ENCODE results near the gene LPCAT2.

LPCAT2 gene

GRCh38 chr16:55478827-55479429, 29.9 kb upstream of the LPCAT2 start, which contains the start of gene MMP2:
TSS of gene MMP2 (plus strand) at chr16:55479198. CDS start at chr16:55479480, 282 bp downstream.
- Histone ChIP-seq H3K27ac (no peak within 1 kb of the TSS), H3K4me3 (IDR thresholded peaks at IDR 0.05; ENCODE audit: insufficient read depth, low read depth, low read length) (no peak within 1 kb of the TSS), H3K4me2 (no peak within 1 kb of the TSS)

GRCh38 chr16:55479430-55480140, 29.3 kb upstream of the LPCAT2 start:
- Histone ChIP-seq H2AFZ (ENCODE audit: low read depth) (no peak overlapping the region), H3K4me1 (ENCODE audit: low read depth, poor library complexity, severe bottlenecking) (no peaks in the 10 kb centered on the region), H4K20me1 (ENCODE audit: insufficient read depth) (no peaks in the 10 kb centered on the region), H3K36me3 (ENCODE audit: insufficient read depth) (no peaks in the 10 kb centered on the region), H3K9ac (no peak overlapping the region), H3K4me2 (no peak overlapping the region), H3K27ac (no peak overlapping the region), H3K27me3 (ENCODE audit: insufficient read depth, low read depth) (no peaks in the 10 kb centered on the region), H3K4me3 (IDR thresholded peaks at IDR 0.05; ENCODE audit: insufficient read depth, low read depth, low read length) (no peak overlapping the region), H3K79me2 (ENCODE audit: insufficient read depth, low read depth) (no peaks in the 10 kb centered on the region)
- TF ChIP-seq CTCF (conservative IDR thresholded peaks at IDR 0.05; ENCODE audit: low read depth, low read length) = no peak

More at GRCh38 chr16:55478827-55479429, 29.9 kb upstream of the LPCAT2 start, which contains the start of gene MMP2:
- Histone ChIP-seq H3K4me1 (ENCODE audit: low read depth, poor library complexity, severe bottlenecking) (no peaks in the 10 kb centered on the region), H2AFZ (ENCODE audit: low read depth) (no peak within 1 kb of the TSS), H4K20me1 (ENCODE audit: insufficient read depth) (no peaks in the 10 kb centered on the region), H3K36me3 (ENCODE audit: insufficient read depth) (no peaks in the 10 kb centered on the region), H3K27me3 (ENCODE audit: insufficient read depth, low read depth) (no peaks in the 10 kb centered on the region), H3K9ac (no peak within 1 kb of the TSS), H3K79me2 (ENCODE audit: insufficient read depth, low read depth) (no peaks in the 10 kb centered on the region)
- no peak for TF ChIP-seq CTCF (conservative IDR thresholded peaks at IDR 0.05; ENCODE audit: low read depth, low read length)

- Histone ChIP-seq H3K79me2 (ENCODE audit: insufficient read depth, low read depth) (no peaks in the 10 kb centered on the region), H3K36me3 (ENCODE audit: insufficient read depth) (no peaks in the 10 kb centered on the region), H2AFZ (ENCODE audit: low read depth) (no peak overlapping the region), H4K20me1 (ENCODE audit: insufficient read depth) (no peaks in the 10 kb centered on the region), H3K4me1 (ENCODE audit: low read depth, poor library complexity, severe bottlenecking) (no peaks in the 10 kb centered on the region), H3K4me2 (no peak overlapping the region), H3K4me3 (IDR thresholded peaks at IDR 0.05; ENCODE audit: insufficient read depth, low read depth, low read length) (no peak overlapping the region), H3K27ac (no peak overlapping the region), H3K27me3 (ENCODE audit: insufficient read depth, low read depth) (no peaks in the 10 kb centered on the region), H3K9ac (no peak overlapping the region)
- TF ChIP-seq CTCF (conservative IDR thresholded peaks at IDR 0.05; ENCODE audit: low read depth, low read length) = no peak
Measured at GRCh38 chr16:55480228-55480655, 28.6 kb upstream of the LPCAT2 start.

- Histone ChIP-seq H3K27me3 (ENCODE audit: insufficient read depth, low read depth) (no peaks in the 10 kb centered on the region), H3K4me1 (ENCODE audit: low read depth, poor library complexity, severe bottlenecking) (no peaks in the 10 kb centered on the region), H3K79me2 (ENCODE audit: insufficient read depth, low read depth) (no peaks in the 10 kb centered on the region), H4K20me1 (ENCODE audit: insufficient read depth) (no peaks in the 10 kb centered on the region), H2AFZ (ENCODE audit: low read depth) (no peak overlapping the region), H3K4me3 (IDR thresholded peaks at IDR 0.05; ENCODE audit: insufficient read depth, low read depth, low read length) (no peak overlapping the region), H3K36me3 (ENCODE audit: insufficient read depth) (no peaks in the 10 kb centered on the region), H3K9ac (no peak overlapping the region), H3K4me2 (no peak overlapping the region), H3K27ac (no peak overlapping the region)
- no peak for TF ChIP-seq CTCF (conservative IDR thresholded peaks at IDR 0.05; ENCODE audit: low read depth, low read length)
Measured at GRCh38 chr16:55481023-55481422, 27.8 kb upstream of the LPCAT2 start.

All from KMS-11 (cell line).